Endothelial cell of umbilical vein (primary cell): ENCODE data around the gene CMPK2. TPM values are rescaled to one million over a fixed set of nuclear protein-coding genes. Genes with fewer than 3 reads are reported as not detected.

ENCODE experiments used
- BruUV-seq: library from RNA; stranded (reverse); fragments of 400-500 nt; replicated peaks from 2 replicates; lab custom pipeline; 2021; lab: Mats Ljungman, UMichigan
- CTCF ChIA-PET: fragments of 300-600, 350-600 bp; sonication (Branson Sonifier 250); formaldehyde crosslinking; loops from one replicate; lab custom pipeline; 2021; ENCODE audit warnings: antibody characterized with exemption, inconsistent platforms; lab: Charles Lee
- POLR2A ChIA-PET: fragments of 300-600, 350-600 bp; sonication (Branson Sonifier 250); formaldehyde crosslinking; loops from one replicate; lab custom pipeline; 2021; ENCODE audit warnings: antibody characterized with exemption, inconsistent platforms; lab: Charles Lee
- DNase-seq: peaks from one replicate; pipeline ENCODE4 v3.0.0-alpha.2; 2011; ENCODE audit warnings: low read depth, low spot score
- FAIRE-seq: peaks from 2 replicates; lab custom pipeline; 2011; peaks lifted over from hg19 to GRCh38; lab: Jason Lieb, UNC
- H2AFZ ChIP-seq: 2 replicates; pipeline ENCODE4 v1.6.0; 2012; ENCODE audit warnings: low read depth, low read length, control low read depth, inconsistent platforms
- H3K27ac ChIP-seq: 2 replicates; pipeline ENCODE4 v1.5.1; 2011; ENCODE audit warnings: low read depth, mild to moderate bottlenecking, control low read depth, low read length, moderate library complexity; ENCODE audit not compliant: insufficient read depth
- H3K27me3 ChIP-seq, 2 experiments: 2 replicates each; pipeline versions ENCODE4 v1.6.0 to v1.6.1; 2011; ENCODE audit warnings: low read length in 2 of 2, mixed read lengths in 1 of 2; ENCODE audit not compliant: control insufficient read depth in 2 of 2, insufficient read depth in 2 of 2
- H3K36me3 ChIP-seq, 2 experiments: 2 replicates in 1 of 2; 3 replicates in 1 of 2; pipeline ENCODE4 v1.5.1; 2011; ENCODE audit warnings: low read length in 2 of 2, mild to moderate bottlenecking in 1 of 2, moderate library complexity in 1 of 2; ENCODE audit not compliant: control insufficient read depth in 2 of 2, insufficient read depth in 2 of 2; ENCODE audit errors: extremely low read depth in 1 of 2
- H3K4me1 ChIP-seq: 3 replicates; pipeline ENCODE4 v1.5.1; 2011; ENCODE audit warnings: mild to moderate bottlenecking, low read length; ENCODE audit not compliant: control insufficient read depth, insufficient read depth; ENCODE audit errors: extremely low read depth
- H3K4me2 ChIP-seq: 2 replicates; pipeline ENCODE4 v1.6.1; 2011; ENCODE audit warnings: low read length, control low read depth, mixed read lengths; ENCODE audit not compliant: insufficient read depth
- H3K4me3 ChIP-seq, 3 experiments: fragments of 200-600 bp in 1 of 3; sonication (generic), shearing (Covaris generic) in 1 of 3; replicated peaks in 1 of 3; 2 replicates each; pipeline ENCODE4 v1.5.1; 2011 to 2016; ENCODE audit warnings: control low read depth in 3 of 3, low read length in 3 of 3, mild to moderate bottlenecking in 2 of 3, inconsistent platforms in 1 of 3, low read depth in 1 of 3, moderate library complexity in 1 of 3; ENCODE audit not compliant: insufficient read depth in 1 of 3
- H3K79me2 ChIP-seq: 2 replicates; pipeline ENCODE4 v1.6.0; 2012; ENCODE audit warnings: low read length, inconsistent platforms; ENCODE audit not compliant: control insufficient read depth, insufficient read depth
- H3K9ac ChIP-seq: replicated peaks from 2 replicates; pipeline ENCODE3; 2011; ENCODE audit warnings: low read length, control low read depth; ENCODE audit not compliant: insufficient read depth; ENCODE audit errors: extremely low read depth
- H3K9me1 ChIP-seq: replicated peaks from 3 replicates; pipeline ENCODE4 v1.6.0; 2011; ENCODE audit warnings: mild to moderate bottlenecking, low read length; ENCODE audit not compliant: control insufficient read depth, insufficient read depth; ENCODE audit errors: extremely low read depth
- H3K9me3 ChIP-seq: replicated peaks from 2 replicates; pipeline ENCODE4 v1.5.1; 2012; ENCODE audit warnings: low read length, inconsistent platforms; ENCODE audit not compliant: control insufficient read depth, insufficient read depth
- H4K20me1 ChIP-seq: replicated peaks from 2 replicates; pipeline ENCODE3; 2011; ENCODE audit warnings: mild to moderate bottlenecking, low read length; ENCODE audit not compliant: control insufficient read depth, insufficient read depth; ENCODE audit errors: extremely low read depth
- CTCF ChIP-seq, 2 donors: IDR thresholded peaks; 1 replicate in 1 of 2; 2 replicates in 1 of 2; pipeline ENCODE4 v1.5.1; 2011; ENCODE audit warnings: low read length in 2 of 2, mild to moderate bottlenecking in 2 of 2, moderate library complexity in 2 of 2, control low read depth in 1 of 2, inconsistent platforms in 1 of 2, low read depth in 1 of 2; ENCODE audit not compliant: insufficient read depth in 1 of 2; ENCODE audit errors: extremely low read depth in 1 of 2
- EZH2 ChIP-seq: IDR thresholded peaks from 2 replicates; pipeline ENCODE4 v1.6.1; 2012; ENCODE audit warnings: borderline replicate concordance, low read depth, mild to moderate bottlenecking, moderate library complexity, low read length, inconsistent platforms; ENCODE audit not compliant: severe bottlenecking
- FOS ChIP-seq: IDR thresholded peaks from 2 replicates; pipeline ENCODE4 v1.6.1; 2011; ENCODE audit warnings: mild to moderate bottlenecking, low read length, moderate library complexity, borderline replicate concordance; ENCODE audit not compliant: insufficient read depth
- GATA2 ChIP-seq: IDR thresholded peaks from 2 replicates; pipeline ENCODE4 v1.7.0; 2011; ENCODE audit warnings: low read depth, mild to moderate bottlenecking, moderate library complexity, mixed read lengths, low read length; ENCODE audit not compliant: insufficient read length, insufficient read depth
- JUN ChIP-seq: IDR thresholded peaks from 2 replicates; pipeline ENCODE4 v1.6.1; 2011; ENCODE audit warnings: borderline replicate concordance, low read depth; ENCODE audit not compliant: insufficient read length, insufficient read depth
- MAX ChIP-seq: IDR thresholded peaks from 2 replicates; pipeline ENCODE4 v1.6.1; 2011; ENCODE audit not compliant: insufficient read depth, insufficient read length
- MYC ChIP-seq: IDR thresholded peaks from one replicate; pipeline ENCODE4 v1.6.1; 2011; ENCODE audit warnings: mild to moderate bottlenecking, low read depth, low read length
- POLR2A ChIP-seq: IDR thresholded peaks from 2 replicates; pipeline ENCODE4 v1.6.1; 2012; ENCODE audit warnings: low read depth, mild to moderate bottlenecking, control low read depth, low read length
- POLR2AphosphoS5 ChIP-seq: IDR thresholded peaks from 2 replicates; pipeline ENCODE4 v1.6.1; 2012; ENCODE audit warnings: low read depth, mild to moderate bottlenecking, control low read depth, low read length, moderate library complexity; ENCODE audit not compliant: insufficient read depth
- dilution Hi-C: fragments of 300-500 bp; cut with MboI; formaldehyde crosslinking; loops from one replicate; pipeline ENCODE4 v1.15.0; 2019; ENCODE audit warnings: low sequenced_read_pairs; ENCODE audit not compliant: extremely low pct_ligation_motif_present
- intact Hi-C: fragments of 100-400 bp; cut with micrococcal nuclease; formaldehyde crosslinking; loops from one replicate; pipeline ENCODE4 v1.10.0; 2022
- polyA plus RNA-seq, 4 experiments: library from polyadenylated mRNA; depleted of rRNA in 3 of 4; stranded (reverse) in 3 of 4; unstranded in 1 of 4; fragments of >200 nt; gene quantifications; 2 replicates each; pipeline versions ENCODE4 v1.2.1 to v1.2.3, GENCODE V29; 2011 to 2012; ENCODE audit warnings: missing spikeins in 1 of 4
- total RNA-seq: library from RNA; stranded (reverse); gene quantifications from 2 replicates; pipeline ENCODE4 v1.2.3, GENCODE V29; 2021

The CMPK2 gene
- total and polyA plus RNA-seq, 2 donors (not counting 3 experiments of a cell fraction or from before 2014, with no cell fraction given): 0.15 to 0.69 TPM

GRCh38 chr2:6874032-6874431 lies 8.3 kb upstream of the CMPK2 start:
- no peak overlapping the region for H2AFZ ChIP-seq
- ChIA-PET CTCF (no interaction called here), POLR2A (no interaction called here)
- TF ChIP-seq MYC: no peak
- TF ChIP-seq GATA2: no peak
- no peak for TF ChIP-seq JUN
- no peak for TF ChIP-seq FOS
- TF ChIP-seq CTCF (IDR thresholded peaks at IDR 0.05; ENCODE audit: extremely low read depth in 1 of 2, insufficient read depth in 1 of 2, low read depth in 1 of 2, low read length in 2 of 2): no peak
- no peak for TF ChIP-seq POLR2AphosphoS5
- DNase-seq (no peak), FAIRE-seq (no peak)
- dilution Hi-C loops (no loop called here), intact Hi-C loops (no loop called here)
- no peaks in the 10 kb centered on the region for H4K20me1 ChIP-seq
- H3K36me3 ChIP-seq: no peaks in the 10 kb centered on the region
- H3K9me3 ChIP-seq: no peaks in the 10 kb centered on the region
- H3K4me2 ChIP-seq: no peak overlapping the region
- no peaks in the 10 kb centered on the region for H3K9me1 ChIP-seq
- no peaks in the 10 kb centered on the region for H3K4me1 ChIP-seq
- no TSS peak for BruUV-seq
- H3K4me3 ChIP-seq: no peak overlapping the region
- H3K79me2 ChIP-seq: no peaks in the 10 kb centered on the region
- H3K27me3 ChIP-seq: peaks cover 5 to 15% of the 10 kb centered on the region in 2 experiments
- H3K9ac ChIP-seq: no peak overlapping the region
- no peak overlapping the region for H3K27ac ChIP-seq

- CTCF ChIA-PET: no interaction called here
- no peak overlapping the region for H3K27ac ChIP-seq
- no peaks in the 10 kb centered on the region for H3K79me2 ChIP-seq
- H3K9ac ChIP-seq: no peak overlapping the region
- no TSS peak for BruUV-seq
- peaks cover 4 to 17% of the 10 kb centered on the region in 2 experiments for H3K27me3 ChIP-seq
- no peaks in the 10 kb centered on the region for H4K20me1 ChIP-seq
- H3K36me3 ChIP-seq: no peaks in the 10 kb centered on the region
- no peak for DNase-seq
- H2AFZ ChIP-seq: no peak overlapping the region
- no peaks in the 10 kb centered on the region for H3K9me3 ChIP-seq
- no peaks in the 10 kb centered on the region for H3K4me1 ChIP-seq
- H3K4me2 ChIP-seq: no peak overlapping the region
- dilution Hi-C loops (no loop called here), intact Hi-C loops (no loop called here)
- H3K9me1 ChIP-seq: no peaks in the 10 kb centered on the region
- POLR2A ChIA-PET: no interaction called here
- TF ChIP-seq EZH2 (no peak), POLR2A (no peak), MYC (no peak), FOS (no peak), JUN (no peak), MAX (no peak), GATA2 (no peak), POLR2AphosphoS5 (no peak), CTCF (IDR thresholded peaks at IDR 0.05; ENCODE audit: extremely low read depth in 1 of 2, insufficient read depth in 1 of 2, low read depth in 1 of 2, low read length in 2 of 2) (no peak)
- H3K4me3 ChIP-seq: no peak overlapping the region
- FAIRE-seq: no peak
These were observed 6.7 kb upstream of the CMPK2 start for GRCh38 chr2:6872394-6872793.
